HG02973 (cell line): Measurements from ENCODE around the gene ATP6V1F.

Experiments
- ATAC-seq: cut with Tn5 transposase; IDR thresholded peaks from one replicate; pipeline ENCODE4 v1.9.1; 2021; ENCODE audit warnings: moderate library complexity; ENCODE audit not compliant: unreplicated experiment

Gene ATP6V1F

DNA sequence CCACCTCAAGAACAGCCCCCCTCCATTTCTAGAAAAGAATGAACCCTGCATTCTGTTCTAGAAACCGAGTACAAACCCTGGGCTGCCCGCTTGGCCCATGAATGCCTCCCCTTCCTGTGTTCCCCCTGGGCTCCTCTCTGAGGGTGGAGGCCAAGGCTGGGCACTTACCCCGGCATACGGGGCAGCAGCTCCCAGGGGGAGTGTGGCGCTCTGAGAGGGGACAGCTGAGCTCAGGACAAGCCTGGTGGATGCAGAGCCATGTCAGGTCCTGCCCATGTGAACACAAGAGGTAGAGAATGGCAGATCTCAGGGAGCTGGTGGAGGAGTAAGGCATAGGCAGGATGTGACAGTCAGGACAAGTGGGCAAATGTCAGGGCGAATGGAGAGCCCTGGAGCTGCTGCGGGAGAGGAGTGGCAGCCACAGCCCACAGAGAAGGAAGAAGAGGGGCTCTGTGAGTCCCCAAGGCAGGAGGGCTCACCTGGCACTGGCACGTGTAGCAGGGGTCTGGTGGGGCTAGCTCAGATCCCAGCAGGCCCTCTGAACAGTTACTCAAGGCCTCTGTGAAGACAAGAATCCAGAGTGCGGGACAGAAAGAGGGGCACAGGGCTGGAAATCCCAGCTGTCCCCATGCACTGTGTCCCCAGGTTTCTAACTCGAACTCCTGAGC is 18.9 kb downstream of the ATP6V1F start:
- no peak for ATAC-seq

DNA sequence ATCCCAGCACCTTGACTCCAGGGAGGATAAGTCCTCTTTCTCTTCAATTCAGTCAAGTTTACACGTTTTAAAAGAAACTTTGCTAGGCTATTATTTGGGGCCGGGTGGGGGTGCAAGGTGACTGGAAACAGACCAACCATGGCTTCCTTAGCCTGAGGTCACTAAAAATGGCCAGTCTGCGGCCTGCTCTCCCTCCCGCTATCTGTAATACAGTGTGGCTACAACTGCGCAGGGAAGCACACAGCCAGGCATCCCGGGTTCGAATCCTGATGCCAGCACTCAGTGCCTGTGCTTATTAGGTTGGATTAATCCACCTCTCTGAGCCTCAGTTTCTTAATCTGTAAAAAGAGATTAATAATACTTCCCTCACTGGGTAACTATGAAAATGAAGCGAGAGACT is 19.5 kb downstream of the ATP6V1F start:
- ATAC-seq = no peak

DNA sequence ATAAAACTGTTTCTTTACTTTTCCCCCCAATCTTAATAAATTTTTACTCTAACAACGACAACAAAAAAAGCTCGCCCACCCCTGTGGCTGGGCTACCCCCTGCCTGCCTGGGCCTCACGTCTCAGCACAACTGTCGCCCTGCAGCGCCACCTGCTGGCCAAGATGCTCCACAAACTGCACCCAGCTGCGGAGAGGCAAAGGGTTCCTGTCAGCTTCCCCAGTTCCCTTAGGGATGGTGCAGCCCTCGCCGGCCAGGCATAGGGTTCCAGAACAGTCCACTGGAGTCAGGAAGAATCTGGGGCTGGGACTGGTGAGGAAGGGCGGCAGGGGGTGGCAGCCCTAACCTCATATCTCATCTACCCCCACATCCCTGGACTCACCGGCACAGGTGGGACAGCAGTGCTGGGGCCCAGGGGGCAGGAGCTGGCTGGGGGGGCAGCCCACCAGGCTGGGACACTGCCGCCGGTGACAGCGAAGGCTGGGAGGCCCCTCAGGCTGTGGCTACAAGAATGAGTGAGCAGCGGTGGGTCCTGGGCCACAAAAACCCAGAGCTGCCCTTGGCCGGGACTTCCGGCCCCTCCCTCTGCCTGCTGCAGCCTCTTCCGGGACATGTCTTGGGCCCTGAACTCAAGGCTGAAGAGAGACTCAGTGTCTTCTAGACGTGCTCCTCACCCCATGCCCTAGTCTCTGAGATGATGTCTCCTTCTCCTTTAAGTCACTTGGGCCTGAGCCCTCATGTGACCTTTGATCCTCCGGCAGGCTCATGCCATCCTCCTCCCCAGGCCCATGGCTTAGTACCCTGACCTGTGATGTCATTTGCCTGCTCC is 21.2 kb downstream of the ATP6V1F start:
- peak; percentile 75 for ATAC-seq

DNA sequence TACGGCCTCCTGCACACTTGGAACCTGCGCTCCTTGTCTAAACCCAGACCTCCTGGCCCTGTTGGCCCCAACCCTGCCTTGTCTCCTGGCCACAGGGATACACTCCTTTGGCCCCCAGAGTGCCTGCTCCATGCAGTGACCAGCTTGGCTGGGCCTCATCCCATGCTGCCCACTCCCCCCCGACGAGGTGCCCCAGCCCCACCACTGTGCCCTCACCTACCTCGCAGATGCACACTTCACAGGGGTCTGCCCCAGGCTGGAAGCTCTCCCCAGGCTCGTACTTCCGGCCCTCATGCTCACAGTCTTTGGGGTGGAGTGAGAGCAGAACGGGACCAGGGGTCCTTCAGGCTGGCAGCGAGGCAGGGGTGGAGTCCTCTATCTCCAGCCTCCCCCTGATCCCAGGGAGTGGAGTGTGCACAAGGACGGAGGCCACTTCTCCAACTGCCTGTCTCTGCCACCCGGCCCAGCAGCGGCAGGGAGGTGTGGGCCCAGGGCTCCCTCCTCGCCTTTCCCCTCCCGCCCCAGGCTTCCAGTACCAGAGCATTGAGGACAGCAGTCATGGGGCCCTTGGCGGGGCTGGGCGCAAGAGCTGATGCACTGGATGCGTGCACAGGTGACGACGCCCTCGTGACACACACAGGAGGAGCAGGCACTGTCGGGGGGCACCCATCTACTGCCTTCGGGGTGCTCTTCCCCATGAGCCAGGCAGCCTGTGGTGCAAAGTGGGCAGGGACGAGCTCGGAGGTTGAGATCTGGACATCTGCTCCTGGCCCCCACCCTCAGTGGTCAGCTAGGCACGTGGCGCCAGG is 22.1 kb downstream of the ATP6V1F start:
- ATAC-seq = no peak

DNA sequence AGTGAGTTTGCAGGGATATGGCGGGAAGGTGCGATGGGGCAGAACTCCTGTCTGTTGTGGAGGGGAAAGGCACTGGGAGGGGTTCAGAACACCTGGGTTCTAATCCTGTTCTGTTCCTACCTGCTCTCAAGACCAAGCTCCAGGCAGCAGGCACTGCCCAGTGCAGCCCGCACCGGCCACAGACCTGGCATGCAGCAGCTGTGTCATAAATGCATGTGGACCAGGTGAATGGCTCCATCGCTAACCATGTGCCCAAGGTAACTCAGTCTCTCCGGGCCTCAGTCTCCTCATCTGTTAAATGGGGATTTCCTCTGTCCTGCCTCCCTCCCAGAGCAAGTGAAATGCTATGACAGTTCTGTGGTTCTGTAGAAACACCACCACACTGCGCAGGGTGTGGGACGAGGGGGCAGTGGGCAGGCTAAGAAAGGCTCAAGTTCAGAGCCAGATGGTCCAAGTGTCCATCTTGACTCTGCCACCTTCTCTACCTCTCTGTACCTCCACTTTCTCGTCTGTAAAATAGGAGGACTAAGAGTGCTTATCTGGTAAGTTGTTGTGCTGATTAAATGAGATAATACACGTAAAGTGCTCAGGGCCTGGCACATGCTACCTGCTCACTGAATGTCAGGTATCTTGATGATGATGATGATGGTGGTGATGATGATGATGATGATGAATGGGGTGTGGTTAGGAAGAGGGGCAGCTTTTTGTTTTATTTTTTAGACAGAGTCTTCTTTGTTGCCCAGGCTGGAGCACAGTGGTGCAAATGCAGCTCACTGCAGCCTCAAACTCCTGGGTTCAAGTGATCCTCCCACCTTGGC is 22.9 kb downstream of the ATP6V1F start:
- no peak for ATAC-seq

DNA sequence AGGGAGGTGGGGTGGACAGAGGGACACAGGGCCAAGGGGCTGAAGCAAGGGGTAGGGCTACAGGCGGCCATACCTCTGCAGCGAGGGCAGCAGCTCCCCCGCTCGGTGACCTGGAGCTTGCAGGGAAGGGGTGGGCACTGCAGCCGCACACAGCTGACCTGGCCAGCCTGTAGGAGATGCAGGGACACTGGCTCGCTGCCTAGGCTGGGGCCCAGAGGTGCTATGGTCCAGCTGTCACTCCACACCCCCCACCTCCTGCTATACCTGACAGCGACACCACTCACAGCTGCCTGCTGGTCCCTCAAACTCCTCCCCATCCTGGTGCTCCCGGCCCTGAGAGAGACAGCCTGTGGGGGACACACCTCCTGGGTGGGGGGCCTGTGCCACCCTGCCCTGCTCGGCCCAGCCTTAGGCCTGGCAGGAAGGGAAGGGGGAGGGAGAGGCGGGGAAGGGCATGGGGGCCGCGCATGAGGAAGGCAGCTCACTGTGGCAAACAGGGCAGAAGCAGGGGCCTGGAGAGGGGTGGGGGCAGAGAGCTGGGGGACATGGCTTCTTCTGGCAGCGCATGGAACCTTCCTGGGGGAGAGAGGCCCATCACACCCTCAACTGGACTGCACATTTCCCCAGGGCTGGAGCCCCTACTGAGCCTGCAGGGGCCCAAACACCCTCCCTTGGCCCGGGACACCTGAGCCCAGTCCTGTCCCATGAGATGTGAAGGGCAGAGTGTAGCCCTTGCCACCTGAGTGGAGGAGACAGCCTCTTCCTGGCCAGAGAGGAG is 23.9 kb downstream of the ATP6V1F start:
- ATAC-seq = no peak

DNA sequence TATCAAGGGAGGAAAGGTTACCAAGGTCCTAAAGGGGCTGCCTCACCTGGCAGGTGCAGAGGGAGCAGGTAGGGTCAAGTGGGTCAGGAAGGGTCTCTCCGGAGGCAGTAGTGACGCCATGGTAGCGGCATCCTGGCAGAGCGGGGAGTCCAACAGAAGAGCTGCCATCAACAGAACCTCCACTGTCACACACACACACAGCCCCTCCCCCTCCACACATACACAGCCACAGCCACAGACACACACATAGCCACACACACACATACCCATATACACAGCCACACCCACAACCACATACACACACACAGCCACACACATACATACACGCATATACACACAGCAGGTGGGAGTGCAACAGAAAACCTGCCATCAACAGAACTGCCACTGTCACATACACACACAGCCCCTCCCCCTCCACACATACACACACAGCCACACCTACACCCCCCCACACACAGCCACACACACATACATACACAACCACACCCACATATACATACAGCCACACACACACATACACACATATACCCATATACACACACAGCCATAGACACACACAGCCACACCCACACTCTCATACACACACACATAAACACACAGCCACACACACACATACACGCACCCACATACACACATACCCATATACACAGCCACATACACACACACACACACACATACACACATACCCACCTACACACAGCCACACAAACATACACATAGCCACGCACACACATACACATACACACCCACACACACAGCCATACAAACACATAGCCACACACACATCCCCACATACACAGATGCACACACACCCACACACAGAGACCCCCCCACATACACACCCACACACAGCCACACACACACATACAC is 24.7 kb downstream of the ATP6V1F start:
- no peak for ATAC-seq

DNA sequence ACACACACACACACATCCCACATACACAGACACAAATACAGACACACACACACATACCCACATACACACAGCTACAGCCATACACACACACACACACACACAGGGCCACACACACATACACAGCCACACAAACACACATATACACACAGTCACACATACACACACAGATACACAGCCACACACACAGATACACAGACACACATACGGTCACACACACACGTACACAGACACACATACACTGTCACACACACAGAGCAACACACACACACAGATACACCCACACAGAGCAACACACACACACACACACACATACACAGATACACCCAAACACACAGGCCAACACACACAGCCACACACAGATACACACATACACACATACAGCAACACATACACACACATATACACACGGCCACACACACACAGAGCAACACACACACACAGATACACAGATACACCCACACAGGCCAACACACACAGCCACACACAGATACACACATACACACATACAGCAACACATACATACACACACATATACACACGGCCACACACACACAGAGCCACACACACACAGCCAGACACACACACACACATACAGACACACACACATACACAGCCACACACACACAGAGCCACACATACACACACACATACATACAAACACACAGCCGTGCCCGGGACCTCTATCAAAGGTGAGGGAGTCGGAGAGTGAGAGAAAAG is 25.5 kb downstream of the ATP6V1F start:
- ATAC-seq = no peak

DNA sequence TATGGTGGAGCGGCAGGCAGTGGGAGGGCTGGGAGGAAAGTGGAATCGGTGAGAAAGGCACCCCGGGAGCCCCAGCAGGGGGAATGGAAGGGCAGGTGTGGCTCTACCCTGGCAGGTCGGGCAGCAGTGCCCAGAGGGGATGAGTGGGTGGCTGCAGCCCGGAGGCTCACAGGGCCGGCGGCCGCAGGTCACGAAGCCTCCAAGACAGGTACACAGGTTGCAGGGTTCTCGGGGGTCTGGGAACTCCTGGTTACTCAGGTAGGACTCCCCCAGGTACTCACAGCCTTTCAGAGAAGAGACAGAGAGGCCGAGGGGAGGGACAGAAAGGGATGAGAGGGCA is 26.1 kb downstream of the ATP6V1F start:
- ATAC-seq = no peak

DNA sequence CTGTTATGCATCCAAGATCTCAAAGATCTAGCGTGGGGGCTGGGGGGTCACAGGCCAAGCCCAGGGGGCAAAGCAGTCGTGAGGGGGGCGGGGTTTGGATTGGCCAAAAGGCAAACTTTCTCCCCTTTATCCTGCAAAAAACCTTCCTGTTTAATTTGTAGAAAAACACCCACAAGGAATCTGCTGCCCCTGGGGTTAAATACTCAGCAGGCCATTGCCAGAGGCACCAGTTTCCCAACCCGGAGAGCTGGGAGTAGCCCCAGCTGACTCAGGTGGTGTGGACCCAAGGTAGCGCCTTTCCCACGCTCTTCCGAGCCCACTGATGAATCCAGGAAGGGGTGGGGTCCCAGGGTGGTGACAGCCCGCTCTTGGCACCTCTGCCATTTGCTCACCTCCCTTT is 26.5 kb downstream of the ATP6V1F start:
- ATAC-seq = no peak

DNA sequence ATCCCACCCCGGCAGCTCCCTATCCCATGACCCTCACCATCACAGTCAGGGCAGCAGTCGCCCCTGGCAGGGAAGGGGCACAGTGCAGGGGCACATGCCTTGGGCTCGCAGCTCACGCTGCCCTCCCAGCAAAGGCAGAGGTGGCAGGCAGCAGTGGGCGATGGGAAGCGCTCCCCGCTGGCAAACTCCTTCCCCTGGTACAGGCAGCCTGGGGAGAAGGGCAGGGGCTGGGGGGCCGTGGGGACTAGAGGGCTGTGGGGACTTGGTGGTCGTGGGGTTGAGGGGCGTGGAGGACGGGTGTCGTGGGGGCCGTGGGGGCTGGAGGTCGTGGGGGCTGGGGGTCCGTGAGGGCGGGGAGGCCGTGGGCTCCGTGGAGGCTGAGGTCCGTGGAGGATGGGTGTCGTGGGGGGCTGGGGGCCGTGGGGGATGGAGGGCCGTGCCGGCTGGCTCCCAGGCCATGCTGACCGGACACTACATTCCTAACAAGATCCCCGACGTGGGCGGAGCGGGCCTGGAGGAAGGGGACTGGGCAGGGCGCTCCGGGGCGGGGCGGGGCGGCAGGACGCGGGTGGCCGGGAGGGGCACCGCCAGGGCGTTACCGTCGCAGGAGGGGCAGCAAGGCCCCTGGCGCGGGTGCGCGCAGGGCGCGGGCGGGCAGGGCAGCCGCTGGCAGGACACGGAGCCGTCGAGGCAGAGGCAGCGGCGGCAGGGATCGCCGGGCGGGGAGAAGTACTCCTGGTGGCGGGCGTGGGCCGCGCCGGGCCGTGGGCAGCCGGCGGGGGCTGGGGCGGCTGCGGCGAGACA is 27.9 kb downstream of the ATP6V1F start:
- ATAC-seq = no peak

DNA sequence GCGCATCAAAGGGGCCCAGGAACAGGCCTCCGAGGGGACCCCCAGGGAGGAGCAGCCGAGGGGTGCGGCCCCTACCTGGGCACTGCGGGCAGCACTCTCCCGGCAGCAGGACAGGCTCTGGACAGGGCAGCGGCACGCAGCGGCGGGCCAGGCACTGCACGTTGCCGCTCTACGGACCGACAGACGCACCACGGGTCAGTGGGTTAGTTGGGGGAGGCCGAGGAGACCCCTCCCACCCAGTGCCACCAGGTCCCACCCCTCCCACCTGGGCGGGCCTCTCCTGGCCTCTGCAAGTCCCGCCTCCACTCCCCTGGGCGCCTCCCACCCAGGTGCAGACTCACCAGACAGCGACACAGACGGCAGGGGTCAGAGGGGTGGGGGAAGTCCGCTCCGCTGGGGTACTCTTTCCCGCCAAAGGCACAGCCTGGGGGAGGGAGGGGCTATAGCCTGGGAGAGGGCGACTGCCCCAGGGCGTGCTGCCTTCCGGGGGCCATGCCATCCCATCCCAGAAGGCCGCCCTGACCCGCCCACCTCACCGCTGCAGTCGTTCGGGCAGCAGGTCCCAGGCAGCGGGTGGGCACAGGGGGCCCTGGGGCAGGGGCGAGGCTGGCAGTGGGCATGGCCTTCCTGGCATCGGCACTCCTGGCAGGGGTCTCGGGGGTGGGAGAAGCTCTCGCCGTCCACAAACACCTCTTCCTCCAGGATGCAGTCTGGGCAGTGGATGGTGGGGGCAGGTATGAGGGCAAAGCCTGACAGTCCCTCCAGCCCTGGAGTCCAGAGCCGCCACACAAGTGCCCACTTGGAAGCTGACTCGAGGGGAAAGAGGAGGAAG is 28.7 kb downstream of the ATP6V1F start:
- ATAC-seq = no peak

DNA sequence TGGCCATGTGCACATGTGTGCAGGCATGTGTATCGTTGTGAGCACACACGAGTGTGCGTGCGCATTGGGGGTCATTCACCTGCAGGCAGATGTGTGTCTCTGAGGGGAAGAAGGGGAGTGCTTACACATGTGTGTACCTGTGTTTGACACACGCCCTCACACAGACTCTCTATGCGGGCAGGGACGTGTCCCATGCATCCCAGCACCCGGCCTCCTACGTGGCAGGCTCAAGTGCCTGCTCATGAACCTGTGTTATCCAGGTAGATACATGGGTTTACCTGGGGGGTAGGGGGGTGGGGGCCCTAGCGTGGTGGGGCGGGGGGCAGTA is 29.2 kb downstream of the ATP6V1F start:
- no peak for ATAC-seq

DNA sequence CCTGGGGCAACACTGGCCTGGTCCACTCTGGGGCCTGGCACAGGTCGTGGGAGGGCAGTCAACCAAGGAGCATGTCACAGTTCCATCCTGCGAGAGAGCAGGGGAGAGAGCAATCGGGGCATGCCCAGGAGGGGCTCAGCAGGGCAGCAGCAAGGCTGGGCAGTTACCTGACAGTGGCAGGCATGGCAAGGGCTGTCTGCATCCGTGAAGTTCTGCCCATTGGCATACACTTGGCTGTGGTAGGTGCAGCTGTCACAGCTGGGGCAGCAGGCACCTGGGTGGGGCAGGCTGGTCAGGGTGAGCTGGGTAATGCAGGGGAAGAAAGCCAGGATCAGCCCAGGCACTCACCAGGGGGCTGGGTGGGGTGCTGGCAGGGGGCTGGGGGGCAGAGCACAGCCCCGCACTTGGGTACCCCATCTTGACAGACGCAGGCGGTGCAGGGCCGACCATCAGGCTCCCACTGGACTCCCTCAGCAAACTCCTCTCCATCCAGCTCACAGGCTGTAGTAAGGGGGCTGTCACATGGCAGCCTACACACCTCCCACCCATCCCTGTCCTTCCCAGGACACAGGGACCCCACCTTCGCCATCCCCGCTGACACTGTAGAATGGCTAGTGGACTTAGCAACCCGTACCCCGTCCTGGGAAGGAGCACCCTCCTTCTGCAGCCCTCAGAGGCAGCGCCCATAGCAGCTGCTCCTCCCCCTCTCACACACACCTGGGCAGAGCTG is 30.0 kb downstream of the ATP6V1F start:
- no peak for ATAC-seq

DNA sequence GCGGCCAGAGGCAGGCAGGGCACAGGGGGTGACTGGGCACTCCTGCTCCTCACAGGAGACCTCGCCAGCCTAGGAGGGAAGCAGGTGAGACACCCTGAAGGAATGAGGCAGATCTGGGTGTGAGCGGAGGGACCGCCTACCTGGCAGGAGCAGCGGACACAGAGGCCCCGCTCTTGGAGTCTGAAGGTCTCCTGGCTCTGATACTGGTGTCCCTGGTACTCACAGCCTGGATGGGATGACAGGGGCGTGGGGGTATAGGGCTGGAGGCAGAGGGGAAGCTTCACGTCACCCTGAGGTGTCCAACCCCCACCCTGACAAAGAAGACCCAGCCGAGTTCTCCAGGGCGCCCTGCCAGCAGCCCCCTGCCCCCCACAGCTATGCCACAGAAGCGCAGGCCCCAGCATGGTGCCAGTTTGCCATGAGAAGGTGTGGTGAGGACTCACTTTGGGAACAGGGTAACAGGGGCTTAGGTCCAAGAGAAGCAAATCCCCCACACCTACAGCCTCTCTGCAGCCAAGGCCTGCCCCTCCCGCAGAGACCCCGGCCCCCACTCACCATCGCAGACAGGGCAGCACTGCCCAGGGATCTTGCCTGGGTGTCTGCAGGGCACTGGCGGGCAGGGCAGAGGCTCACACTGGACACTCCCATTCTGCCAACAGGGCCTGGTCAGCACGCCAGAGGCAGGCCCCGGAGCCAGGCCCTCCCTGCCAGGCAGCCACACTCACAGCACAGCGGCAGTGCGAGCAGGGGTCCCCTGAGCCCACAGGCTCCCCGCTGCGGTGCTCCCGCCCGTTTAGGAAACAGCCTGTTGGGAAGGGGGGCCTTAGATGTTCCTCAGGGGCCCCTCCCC is 30.8 kb downstream of the ATP6V1F start:
- ATAC-seq = no peak

DNA sequence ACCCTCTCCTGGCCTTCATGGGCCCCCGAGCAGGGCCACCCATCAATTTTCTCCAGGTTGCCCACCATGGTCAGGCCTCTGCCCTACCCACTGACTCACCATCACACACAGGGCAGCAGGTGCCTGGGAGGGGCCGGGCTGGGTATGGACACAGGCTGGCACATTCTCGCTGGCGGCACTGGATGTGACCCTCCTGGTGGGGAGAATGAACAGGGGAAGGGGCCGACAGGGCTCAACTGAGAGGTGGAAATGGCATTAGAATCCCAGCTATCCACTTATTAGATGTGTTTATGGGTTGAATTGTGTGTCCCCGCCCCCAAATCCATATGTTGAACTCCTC is 31.4 kb downstream of the ATP6V1F start:
- ATAC-seq = no peak
